Measurements from ENCODE around the gene CPLANE2.
A peak's percentile ranks its signal among the peaks of the same experiment; 100 is the strongest.

CPLANE2 gene

GRCh38 chr1:16187748-16188401, 49.1 kb downstream of the CPLANE2 start:
- DNase-seq: peak; percentile 41

- DNase-seq: no peak
These were observed 50.2 kb downstream of the CPLANE2 start for GRCh38 chr1:16186655-16187235.

GRCh38 chr1:16184557-16185303, 52.3 kb downstream of the CPLANE2 start:
- DNase-seq: no peak

- DNase-seq: no peak
These were observed 53.0 kb downstream of the CPLANE2 start for GRCh38 chr1:16183765-16184556.

GRCh38 chr1:16183179-16183578, 53.8 kb downstream of the CPLANE2 start:
- no peak for DNase-seq

- no peak for DNase-seq
These were observed 54.9 kb downstream of the CPLANE2 start for GRCh38 chr1:16181887-16182719.
